Neuron (in vitro differentiated cells): ENCODE data around the gene SLC35A5.
"Not testable (repeated sequence)": the region's sequence is repeated elsewhere in the genome, so short reads cannot be mapped to it uniquely, and the experiment has no call there.

Experiments used
- H2AFZ ChIP-seq: one replicate; pipeline ENCODE4 v1.6.1; 2013; ENCODE audit warnings: low read depth, mild to moderate bottlenecking, inconsistent platforms, low read length, moderate library complexity
- H3K27me3 ChIP-seq: one replicate; pipeline ENCODE4 v1.6.1; 2013; ENCODE audit warnings: low read length; ENCODE audit not compliant: insufficient read depth
- H3K36me3 ChIP-seq: one replicate; pipeline ENCODE4 v1.6.1; 2013; ENCODE audit warnings: low read length; ENCODE audit not compliant: insufficient read depth
- H3K4me1 ChIP-seq: one replicate; pipeline ENCODE4 v1.6.1; 2013; ENCODE audit warnings: low read length; ENCODE audit not compliant: insufficient read depth
- H3K4me3 ChIP-seq: 2 replicates; pipeline ENCODE4 v1.5.1; 2013; ENCODE audit warnings: mild to moderate bottlenecking, low read length, moderate library complexity
- H3K9me3 ChIP-seq: one replicate; pipeline ENCODE4 v1.6.1; 2013; ENCODE audit warnings: low read length

SLC35A5 gene, protein sequence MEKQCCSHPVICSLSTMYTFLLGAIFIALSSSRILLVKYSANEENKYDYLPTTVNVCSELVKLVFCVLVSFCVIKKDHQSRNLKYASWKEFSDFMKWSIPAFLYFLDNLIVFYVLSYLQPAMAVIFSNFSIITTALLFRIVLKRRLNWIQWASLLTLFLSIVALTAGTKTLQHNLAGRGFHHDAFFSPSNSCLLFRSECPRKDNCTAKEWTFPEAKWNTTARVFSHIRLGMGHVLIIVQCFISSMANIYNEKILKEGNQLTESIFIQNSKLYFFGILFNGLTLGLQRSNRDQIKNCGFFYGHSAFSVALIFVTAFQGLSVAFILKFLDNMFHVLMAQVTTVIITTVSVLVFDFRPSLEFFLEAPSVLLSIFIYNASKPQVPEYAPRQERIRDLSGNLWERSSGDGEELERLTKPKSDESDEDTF

DNA sequence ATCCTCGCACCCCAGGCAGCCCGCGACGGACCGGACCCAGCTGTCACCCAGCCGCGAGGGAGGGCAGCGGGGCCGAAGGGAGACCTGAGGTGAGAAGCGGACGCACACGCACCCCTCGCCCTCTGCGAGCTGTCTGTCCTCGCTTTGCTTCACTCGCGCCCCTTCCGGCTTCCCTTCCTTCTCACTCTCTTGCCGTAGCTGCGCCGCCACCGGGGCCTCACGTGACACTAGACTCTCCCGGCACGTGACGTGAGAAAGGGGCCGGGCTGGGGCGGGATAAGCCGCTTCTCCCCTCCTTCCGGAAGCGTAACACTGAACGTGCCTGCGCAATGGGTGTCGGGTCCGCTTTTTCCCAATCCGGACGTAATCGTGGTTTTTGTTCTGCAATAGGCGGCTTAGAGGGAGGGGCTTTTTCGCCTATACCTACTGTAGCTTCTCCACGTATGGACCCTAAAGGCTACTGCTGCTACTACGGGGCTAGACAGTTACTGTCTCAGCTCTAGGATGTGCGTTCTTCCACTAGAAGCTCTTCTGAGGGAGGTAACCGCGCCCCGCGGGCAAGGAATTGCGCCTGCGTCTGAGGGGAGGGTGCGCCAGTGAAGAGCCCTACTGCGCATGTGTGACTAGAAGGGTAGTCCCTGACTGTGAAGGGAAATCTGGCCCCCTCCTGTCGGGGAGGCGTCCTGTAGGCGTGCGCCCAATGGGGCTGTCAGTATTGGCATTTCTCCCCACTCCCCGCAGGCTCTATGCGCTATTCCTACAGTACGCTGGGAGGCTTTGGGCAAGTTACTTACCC, at the start of gene SLC35A5, which contains the start of gene ATG3:
TSS of gene SLC35A5 (plus strand) at position 312 of the 796 bp plus-strand sequence. CDS start 1,359 bp downstream, outside the sequence.
TSS of gene ATG3 (minus strand) at position 229 of the 796 bp plus-strand sequence. CDS start 434 bp downstream, outside the sequence.
- Histone ChIP-seq H3K36me3 (peaks cover 15% of the 10 kb centered on the region), H2AFZ (peak within 1 kb of the TSS; percentile 15), H3K27me3 (no peaks in the 10 kb centered on the region)

DNA sequence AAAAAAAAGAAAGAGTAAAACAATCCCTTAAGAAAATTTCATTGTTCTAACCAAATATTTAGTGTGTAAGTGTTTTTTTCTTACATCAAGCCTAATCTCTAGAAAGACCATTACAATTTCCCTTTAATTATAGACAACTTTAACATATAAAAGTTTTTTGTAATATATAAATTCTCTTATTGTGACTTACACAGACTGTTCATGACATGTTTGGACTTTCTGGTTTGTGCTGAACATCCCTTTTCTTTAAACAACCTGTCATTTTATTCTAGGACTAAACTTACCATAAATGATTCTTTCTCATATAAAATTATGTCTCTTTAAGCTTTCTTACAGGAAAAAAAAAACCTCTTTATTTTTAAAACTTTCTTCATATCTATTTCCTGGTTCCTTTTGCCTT, 49.5 kb upstream of the SLC35A5 start:
- H3K4me3 ChIP-seq, result no peak overlapping the region
- no peaks in the 10 kb centered on the region for H3K9me3 ChIP-seq
- H2AFZ ChIP-seq, result no peak overlapping the region
- no peaks in the 10 kb centered on the region for H3K36me3 ChIP-seq
- H3K4me1 ChIP-seq, result no peaks in the 10 kb centered on the region
- no peaks in the 10 kb centered on the region for H3K27me3 ChIP-seq

More for the DNA sequence above, at the start of gene SLC35A5, which contains the start of gene ATG3:
- Histone ChIP-seq H3K4me1 (peaks cover 16% of the 10 kb centered on the region), H3K9me3 (no peaks in the 10 kb centered on the region), H3K4me3 (peak within 1 kb of the TSS; percentile 54)

DNA sequence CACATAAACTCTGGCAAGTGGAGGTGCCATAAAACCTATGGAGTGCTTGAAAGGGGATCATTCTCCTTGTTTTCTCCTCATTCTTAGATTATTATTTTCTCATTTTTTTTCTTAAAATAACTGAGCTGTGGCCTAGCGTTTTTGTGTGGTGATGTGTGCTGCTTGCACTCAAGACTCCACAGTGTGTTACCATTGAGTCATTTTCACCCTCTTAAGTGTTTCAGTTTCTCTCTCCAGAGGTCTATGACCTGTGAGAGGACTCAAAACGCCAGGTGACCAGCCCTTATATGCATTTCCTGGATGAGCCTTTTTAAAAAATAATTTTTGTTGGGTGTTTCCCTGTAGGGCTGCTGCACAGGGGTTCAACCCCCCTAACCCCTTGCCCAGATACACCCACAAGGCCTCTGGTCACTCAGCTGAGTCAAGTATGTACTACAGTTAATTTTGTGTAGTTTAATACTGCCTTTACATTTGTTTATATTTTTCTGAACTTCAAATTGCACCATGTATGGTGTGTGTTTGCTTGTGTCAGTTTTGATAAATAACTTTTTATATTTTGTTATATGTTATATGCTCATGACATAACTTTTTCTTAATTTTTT, 47.2 kb upstream of the SLC35A5 start:
- Histone ChIP-seq H3K9me3 (no peaks in the 10 kb centered on the region), H3K36me3 (no peaks in the 10 kb centered on the region), H2AFZ (no peak overlapping the region), H3K4me3 (no peak overlapping the region), H3K27me3 (no peaks in the 10 kb centered on the region), H3K4me1 (no peaks in the 10 kb centered on the region)

DNA sequence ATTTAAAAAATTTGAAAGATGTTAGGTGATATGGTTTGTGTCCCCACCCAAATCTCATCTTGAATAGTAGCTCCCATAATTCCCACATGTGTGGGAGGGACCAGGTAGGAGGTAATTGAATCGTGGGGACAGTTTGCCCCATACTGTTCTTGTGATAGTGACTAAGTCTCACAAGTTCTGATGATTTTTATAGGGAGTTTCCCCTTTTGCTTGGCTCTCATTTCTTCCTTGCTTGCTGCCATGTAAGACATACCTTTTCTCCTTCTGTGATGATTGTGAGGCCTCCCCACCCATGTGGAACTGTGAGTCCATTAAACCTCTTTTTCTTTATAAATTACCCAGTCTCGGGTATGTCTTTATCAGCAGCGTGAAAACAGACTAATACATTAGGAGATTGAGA, 42.9 kb upstream of the SLC35A5 start:
- not testable (repeated sequence) for H3K4me1 ChIP-seq, H3K4me3 ChIP-seq, H3K9me3 ChIP-seq, H3K36me3 ChIP-seq, H2AFZ ChIP-seq, H3K27me3 ChIP-seq

DNA sequence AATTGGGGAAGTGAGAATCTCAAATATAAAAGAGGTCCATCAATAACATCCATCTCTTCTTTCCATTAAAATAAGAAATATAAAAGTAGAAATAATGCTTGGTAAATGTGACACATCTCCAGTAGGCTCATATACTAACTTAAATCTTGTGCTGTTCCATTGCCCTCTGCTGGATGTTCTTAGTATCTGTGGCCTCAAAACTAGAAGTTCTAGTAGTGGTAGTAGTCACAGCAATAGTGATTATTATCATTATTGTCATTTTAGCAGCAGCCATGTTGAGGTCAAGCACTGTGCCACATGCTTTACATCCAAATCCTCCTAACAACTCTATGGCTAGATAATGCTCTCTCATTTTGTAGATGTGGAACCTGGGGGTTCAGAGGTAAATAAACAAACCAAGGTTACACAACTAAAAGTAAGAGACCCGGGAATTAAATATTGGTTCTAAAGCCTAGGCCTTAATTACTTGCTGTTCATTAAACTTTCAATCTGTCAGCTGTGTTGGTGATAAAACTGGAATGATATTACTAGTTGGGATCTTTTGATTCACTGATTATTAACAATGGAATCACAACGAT, 42.3 kb upstream of the SLC35A5 start:
- H3K4me3 ChIP-seq, result no peak overlapping the region
- no peak overlapping the region for H2AFZ ChIP-seq
- H3K36me3 ChIP-seq, result no peaks in the 10 kb centered on the region
- no peaks in the 10 kb centered on the region for H3K27me3 ChIP-seq
- no peaks in the 10 kb centered on the region for H3K4me1 ChIP-seq
- H3K9me3 ChIP-seq, result no peaks in the 10 kb centered on the region

DNA sequence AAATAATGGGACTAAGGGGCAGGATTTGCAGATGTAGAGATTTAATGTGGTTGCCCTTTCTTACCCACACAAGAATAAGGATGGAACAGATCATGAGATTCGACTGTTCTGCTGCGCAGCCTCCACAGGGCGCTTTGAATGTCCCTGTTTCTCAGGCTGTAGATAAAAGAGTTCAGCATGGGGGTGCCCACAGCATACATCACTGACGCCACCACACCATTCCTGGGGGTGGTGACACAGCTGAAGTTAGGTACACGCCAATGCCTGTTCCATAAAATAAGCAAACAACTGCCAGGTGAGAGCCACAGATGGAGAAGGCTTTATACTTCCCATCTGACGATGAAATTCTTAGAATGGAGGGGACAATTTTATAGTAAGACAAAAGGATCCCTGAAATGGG, 37.7 kb upstream of the SLC35A5 start:
- H3K36me3 ChIP-seq, H3K9me3 ChIP-seq, H3K27me3 ChIP-seq, H3K4me1 ChIP-seq, H3K4me3 ChIP-seq, H2AFZ ChIP-seq: not testable (repeated sequence)

DNA sequence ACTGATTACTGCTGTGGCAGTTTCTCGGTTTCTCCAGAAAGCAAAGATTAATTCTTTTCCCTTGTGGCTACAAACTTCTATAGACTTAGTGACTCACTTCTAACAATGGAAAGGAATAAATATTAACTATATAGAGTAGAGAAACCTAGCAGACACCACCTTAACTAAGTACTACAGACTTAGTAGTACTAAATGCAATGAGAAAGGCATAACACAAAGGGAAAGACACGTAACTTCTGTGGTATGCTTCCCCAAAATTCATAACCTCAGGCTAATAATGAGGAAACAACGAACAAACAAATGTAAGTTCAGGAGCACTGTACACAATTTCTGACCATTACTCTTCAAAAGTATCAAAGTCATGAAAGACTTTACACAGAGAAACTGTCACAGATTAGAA, 31.3 kb upstream of the SLC35A5 start:
- H3K9me3 ChIP-seq, result no peaks in the 10 kb centered on the region
- H3K4me1 ChIP-seq, result no peaks in the 10 kb centered on the region
- no peaks in the 10 kb centered on the region for H3K27me3 ChIP-seq
- H3K4me3 ChIP-seq, result no peak overlapping the region
- no peak overlapping the region for H2AFZ ChIP-seq
- H3K36me3 ChIP-seq, result peaks cover 21% of the 10 kb centered on the region

DNA sequence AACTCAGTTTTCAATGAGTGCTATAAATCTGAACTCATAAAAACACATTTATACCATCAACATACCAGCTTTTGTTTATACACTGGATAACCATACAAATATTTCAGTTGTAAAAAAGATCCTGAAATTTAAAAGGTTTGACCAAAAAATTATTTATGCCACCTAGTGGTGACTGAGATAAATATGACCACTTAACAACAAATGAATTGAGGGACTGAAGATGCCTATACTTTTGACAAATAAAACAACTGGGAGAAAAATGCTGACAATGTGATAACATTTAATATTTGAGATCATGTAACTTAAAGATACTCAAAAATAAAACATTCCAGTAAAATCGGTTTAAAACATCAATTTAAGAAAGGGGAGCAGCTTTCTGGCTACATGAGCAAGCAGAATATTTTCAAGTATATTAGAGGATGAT, 30.5 kb upstream of the SLC35A5 start:
- no peak overlapping the region for H3K4me3 ChIP-seq
- no peak overlapping the region for H2AFZ ChIP-seq
- H3K27me3 ChIP-seq, result no peaks in the 10 kb centered on the region
- H3K4me1 ChIP-seq, result no peaks in the 10 kb centered on the region
- H3K9me3 ChIP-seq, result no peaks in the 10 kb centered on the region
- peaks cover 25% of the 10 kb centered on the region for H3K36me3 ChIP-seq

DNA sequence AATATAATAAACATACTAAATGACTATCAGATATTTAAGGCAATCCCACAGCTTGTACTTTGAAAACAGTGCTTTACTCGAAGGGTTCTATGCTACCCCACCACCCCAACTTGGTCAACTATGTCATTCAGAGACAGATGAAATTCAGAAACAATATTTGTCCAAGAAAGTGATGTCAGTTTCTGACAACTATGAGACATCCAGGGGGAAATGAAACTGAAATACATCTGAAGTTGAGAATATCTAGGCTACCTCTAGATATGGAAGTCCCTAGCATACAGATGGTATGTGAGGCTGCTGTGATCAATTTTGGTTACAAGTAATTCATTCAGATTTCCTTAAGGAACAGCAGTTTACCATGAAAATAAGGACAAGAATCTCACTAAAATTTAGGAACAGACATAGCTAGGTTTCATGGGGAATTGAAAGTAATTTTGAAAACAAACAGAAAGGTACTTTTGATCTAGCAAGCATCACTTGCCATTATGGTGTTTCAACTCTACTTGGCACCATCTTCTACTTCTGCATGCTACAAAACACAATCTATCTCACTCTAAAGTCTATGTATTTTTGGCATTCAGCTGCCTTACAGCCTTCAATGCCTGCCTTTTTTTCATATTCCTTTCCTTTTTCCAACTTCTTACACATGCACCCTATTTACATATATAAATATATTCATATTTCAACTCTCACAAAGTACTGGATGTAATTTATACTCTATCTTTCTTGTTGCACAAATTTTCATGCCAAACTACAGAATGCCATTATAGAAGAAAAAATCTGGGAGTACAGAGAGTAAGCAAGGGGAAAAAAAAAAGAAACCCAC, 21.8 kb upstream of the SLC35A5 start:
- Histone ChIP-seq H3K4me1 (no peaks in the 10 kb centered on the region), H3K9me3 (no peaks in the 10 kb centered on the region), H3K27me3 (no peaks in the 10 kb centered on the region), H3K36me3 (peaks cover 20% of the 10 kb centered on the region), H2AFZ (no peak overlapping the region), H3K4me3 (no peak overlapping the region)

DNA sequence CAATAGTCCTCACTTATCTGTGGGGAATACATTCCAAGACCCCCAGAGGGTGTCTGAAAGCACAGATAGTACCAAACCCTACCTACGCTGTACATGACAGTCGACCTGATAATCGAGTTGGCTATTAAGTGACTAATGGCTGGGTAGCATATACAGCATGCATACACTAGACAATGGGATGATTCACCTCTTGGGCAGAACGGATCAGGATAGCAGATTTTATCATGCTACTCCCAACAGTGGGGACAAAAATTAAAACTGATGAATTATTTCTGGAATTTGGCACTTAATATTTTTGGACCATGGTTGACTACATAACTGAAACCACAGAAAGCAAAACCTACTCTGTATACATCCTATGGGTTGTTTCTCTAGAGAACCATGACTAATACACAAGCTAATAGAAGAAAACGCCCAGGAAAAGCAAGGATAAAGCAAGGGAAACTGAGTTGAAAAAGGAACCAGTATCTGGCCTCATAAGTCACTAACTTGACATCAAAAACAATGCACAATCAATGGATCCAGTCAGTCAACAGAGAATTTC, 15.6 kb upstream of the SLC35A5 start:
- Histone ChIP-seq H3K4me3 (no peak overlapping the region), H2AFZ (no peak overlapping the region), H3K9me3 (no peaks in the 10 kb centered on the region), H3K4me1 (no peaks in the 10 kb centered on the region), H3K27me3 (no peaks in the 10 kb centered on the region), H3K36me3 (peaks cover 40% of the 10 kb centered on the region)

DNA sequence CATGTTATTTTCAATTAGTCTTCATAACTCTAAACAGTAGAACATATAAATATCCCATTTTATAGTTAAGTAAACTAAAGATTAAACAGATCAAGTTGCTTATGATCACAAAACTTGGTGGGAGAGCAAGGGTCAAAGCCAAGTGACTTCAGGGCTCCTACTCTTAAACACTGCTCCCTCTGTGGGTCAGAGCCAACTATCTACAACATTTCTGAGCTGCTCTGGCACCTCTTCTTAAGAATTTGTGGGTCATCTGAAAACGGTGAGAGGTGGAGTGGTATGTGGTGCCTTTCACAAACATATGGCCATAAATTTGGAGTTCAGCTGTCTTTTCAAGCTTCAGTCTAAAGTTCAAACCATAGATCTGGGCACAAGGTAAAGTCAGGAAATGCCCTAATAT, 11.0 kb upstream of the SLC35A5 start:
- Histone ChIP-seq H3K36me3 (peaks cover 26% of the 10 kb centered on the region), H2AFZ (no peak overlapping the region), H3K4me3 (no peak overlapping the region), H3K4me1 (no peaks in the 10 kb centered on the region), H3K9me3 (no peaks in the 10 kb centered on the region), H3K27me3 (no peaks in the 10 kb centered on the region)

DNA sequence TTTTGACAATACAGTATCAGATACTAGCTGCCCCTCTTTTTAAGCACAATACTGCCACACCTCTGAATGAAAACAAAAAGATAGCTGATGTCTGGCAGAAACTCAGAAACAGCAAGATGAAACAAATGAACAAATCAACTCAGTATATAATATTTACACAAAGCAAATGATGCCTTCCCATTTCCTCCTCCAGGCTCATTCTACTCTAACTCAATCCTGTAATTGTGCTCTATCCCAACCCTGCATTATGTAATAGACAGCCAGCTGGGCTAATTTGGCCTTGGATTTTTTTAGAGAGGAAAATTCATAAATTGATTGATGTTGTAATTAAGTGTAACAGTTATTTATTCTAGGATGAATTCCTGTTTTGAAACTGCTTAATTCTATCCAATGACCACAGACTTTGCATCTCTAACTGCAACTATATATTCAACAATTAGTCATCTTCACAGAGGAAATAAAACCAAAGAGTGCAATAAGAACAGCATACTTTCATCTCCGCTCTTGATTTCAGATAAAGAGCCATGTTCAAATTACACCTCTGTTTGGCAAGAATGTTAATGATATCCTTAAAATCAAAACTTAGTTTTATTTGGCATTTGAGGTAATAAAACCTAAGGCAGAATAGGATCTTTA, 6.2 kb upstream of the SLC35A5 start:
- Histone ChIP-seq H3K4me3 (no peak overlapping the region), H3K9me3 (no peaks in the 10 kb centered on the region), H3K27me3 (no peaks in the 10 kb centered on the region), H2AFZ (no peak overlapping the region), H3K4me1 (peaks cover 15% of the 10 kb centered on the region), H3K36me3 (no peaks in the 10 kb centered on the region)
